Smooth muscle cell (in vitro differentiated cells): Measurements from ENCODE around the gene CD3G. TPM values are rescaled to one million over a fixed set of nuclear protein-coding genes. Genes with fewer than 3 reads are reported as not detected.

Experiments used
- DNase-seq: peaks from one replicate; lab custom pipeline; 2025; ENCODE audit not compliant: unreplicated experiment; lab: John Stamatoyannopoulos, UW
- H2AFZ ChIP-seq: fragments of 200-600 bp; sonication (generic); 2 replicates; pipeline ENCODE4 v1.6.0; 2016; ENCODE audit warnings: antibody characterized with exemption, low read depth, mild to moderate bottlenecking
- H3F3A ChIP-seq: fragments of 200-600 bp; sonication (generic); 2 replicates; pipeline ENCODE4 v1.6.0; 2017; ENCODE audit warnings: antibody characterized with exemption, low read depth
- H3K27ac ChIP-seq: fragments of 200-600 bp; sonication (generic); 2 replicates; pipeline ENCODE4 v1.5.1; 2016; ENCODE audit warnings: low read depth, mild to moderate bottlenecking
- H3K27me3 ChIP-seq: fragments of 200-600 bp; sonication (generic); 2 replicates; pipeline ENCODE4 v1.6.1; 2016; ENCODE audit warnings: low read depth, mild to moderate bottlenecking
- H3K36me3 ChIP-seq: fragments of 200-600 bp; sonication (generic); 2 replicates; pipeline ENCODE4 v1.5.1; 2016; ENCODE audit warnings: low read depth
- H3K4me1 ChIP-seq: fragments of 200-600 bp; sonication (generic); 2 replicates; pipeline ENCODE4 v1.5.1; 2016; ENCODE audit warnings: low read depth
- H3K4me2 ChIP-seq: fragments of 200-600 bp; sonication (generic); 2 replicates; pipeline ENCODE4 v1.6.0; 2016; ENCODE audit warnings: mild to moderate bottlenecking
- H3K4me3 ChIP-seq: fragments of 200-600 bp; sonication (generic); 2 replicates; pipeline ENCODE4 v1.5.1; 2016; ENCODE audit warnings: mild to moderate bottlenecking
- H3K79me2 ChIP-seq: fragments of 200-600 bp; sonication (generic); 2 replicates; pipeline ENCODE4 v1.6.0; 2016; ENCODE audit warnings: low read depth, mild to moderate bottlenecking
- H3K9ac ChIP-seq: fragments of 200-600 bp; sonication (generic); 2 replicates; pipeline ENCODE4 v1.6.0; 2016; ENCODE audit warnings: low read depth
- H3K9me3 ChIP-seq: fragments of 200-600 bp; sonication (generic); replicated peaks from 2 replicates; pipeline ENCODE4 v1.5.1; 2016; ENCODE audit warnings: low read depth
- H4K20me1 ChIP-seq: fragments of 200-600 bp; sonication (generic); 2 replicates; pipeline ENCODE4 v1.6.0; 2016; ENCODE audit warnings: low read depth
- WGBS: methylation state at CpG from one replicate; pipeline ENCODE4 v1.1.7; 2016; ENCODE audit warnings: low lambda C conversion rate; 5-methylcytosine and 5-hydroxymethylcytosine counted together
- polyA plus RNA-seq: library from polyadenylated mRNA; unstranded; fragments of >200 nt; fragmentation: Nextera tagmentation; extraction: Ambion mirVana; gene quantifications from 2 replicates; pipeline ENCODE4 v1.2.1, GENCODE V29; 2016
- total RNA-seq: library from RNA; depleted of rRNA; stranded (reverse); fragments of >200 nt; gene quantifications from 2 replicates; pipeline ENCODE4 v1.2.3, GENCODE V29; 2014
- TF ChIP-seq, protein P1 (sequence below): fragments of 200-600 bp; sonication (generic); IDR thresholded peaks from 2 replicates; pipeline ENCODE4 v1.5.1; 2017; ENCODE audit warnings: borderline replicate concordance, mild to moderate bottlenecking, antibody characterized with exemption; ENCODE audit not compliant: insufficient read depth, poor library complexity, severe bottlenecking

The CD3G gene
- total and polyA plus RNA-seq, 2 experiments from 2014 or later = not detected

DNA sequence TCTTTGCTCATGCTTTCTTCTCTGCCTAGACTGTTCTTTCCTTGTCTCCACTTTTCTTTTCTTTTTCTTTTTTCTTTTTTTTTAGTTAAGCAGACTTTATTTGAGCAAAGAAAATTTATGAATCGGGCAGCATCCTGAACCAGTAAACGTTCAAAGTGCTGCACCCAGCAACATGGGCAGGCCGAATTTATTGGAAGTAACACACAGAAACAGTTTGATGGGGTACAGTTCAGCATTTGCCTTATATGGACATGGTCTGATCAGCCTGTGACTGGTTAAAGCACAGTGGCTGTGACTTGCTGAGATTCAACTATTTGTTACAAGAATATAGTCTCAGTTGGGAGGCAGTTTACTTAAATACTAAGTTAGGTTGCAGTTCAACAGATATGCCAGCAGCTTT lies 23.6 kb upstream of the CD3G start:
- Histone ChIP-seq H3K4me1 (peaks cover 12% of the 10 kb centered on the region), H3K27ac (no peak overlapping the region), H3K9me3 (no peaks in the 10 kb centered on the region), H3K36me3 (no peaks in the 10 kb centered on the region), H2AFZ (no peak overlapping the region), H3F3A (no peaks in the 10 kb centered on the region), H3K27me3 (no peaks in the 10 kb centered on the region), H4K20me1 (no peaks in the 10 kb centered on the region), H3K9ac (no peak overlapping the region), H3K4me2 (no peak overlapping the region), H3K79me2 (no peaks in the 10 kb centered on the region), H3K4me3 (no peak overlapping the region)
- TF ChIP-seq, protein P1, sequence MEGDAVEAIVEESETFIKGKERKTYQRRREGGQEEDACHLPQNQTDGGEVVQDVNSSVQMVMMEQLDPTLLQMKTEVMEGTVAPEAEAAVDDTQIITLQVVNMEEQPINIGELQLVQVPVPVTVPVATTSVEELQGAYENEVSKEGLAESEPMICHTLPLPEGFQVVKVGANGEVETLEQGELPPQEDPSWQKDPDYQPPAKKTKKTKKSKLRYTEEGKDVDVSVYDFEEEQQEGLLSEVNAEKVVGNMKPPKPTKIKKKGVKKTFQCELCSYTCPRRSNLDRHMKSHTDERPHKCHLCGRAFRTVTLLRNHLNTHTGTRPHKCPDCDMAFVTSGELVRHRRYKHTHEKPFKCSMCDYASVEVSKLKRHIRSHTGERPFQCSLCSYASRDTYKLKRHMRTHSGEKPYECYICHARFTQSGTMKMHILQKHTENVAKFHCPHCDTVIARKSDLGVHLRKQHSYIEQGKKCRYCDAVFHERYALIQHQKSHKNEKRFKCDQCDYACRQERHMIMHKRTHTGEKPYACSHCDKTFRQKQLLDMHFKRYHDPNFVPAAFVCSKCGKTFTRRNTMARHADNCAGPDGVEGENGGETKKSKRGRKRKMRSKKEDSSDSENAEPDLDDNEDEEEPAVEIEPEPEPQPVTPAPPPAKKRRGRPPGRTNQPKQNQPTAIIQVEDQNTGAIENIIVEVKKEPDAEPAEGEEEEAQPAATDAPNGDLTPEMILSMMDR = no peak
- 90% methylated on average over 3 of the region's 3 CpGs for WGBS
- DNase-seq = no peak

DNA sequence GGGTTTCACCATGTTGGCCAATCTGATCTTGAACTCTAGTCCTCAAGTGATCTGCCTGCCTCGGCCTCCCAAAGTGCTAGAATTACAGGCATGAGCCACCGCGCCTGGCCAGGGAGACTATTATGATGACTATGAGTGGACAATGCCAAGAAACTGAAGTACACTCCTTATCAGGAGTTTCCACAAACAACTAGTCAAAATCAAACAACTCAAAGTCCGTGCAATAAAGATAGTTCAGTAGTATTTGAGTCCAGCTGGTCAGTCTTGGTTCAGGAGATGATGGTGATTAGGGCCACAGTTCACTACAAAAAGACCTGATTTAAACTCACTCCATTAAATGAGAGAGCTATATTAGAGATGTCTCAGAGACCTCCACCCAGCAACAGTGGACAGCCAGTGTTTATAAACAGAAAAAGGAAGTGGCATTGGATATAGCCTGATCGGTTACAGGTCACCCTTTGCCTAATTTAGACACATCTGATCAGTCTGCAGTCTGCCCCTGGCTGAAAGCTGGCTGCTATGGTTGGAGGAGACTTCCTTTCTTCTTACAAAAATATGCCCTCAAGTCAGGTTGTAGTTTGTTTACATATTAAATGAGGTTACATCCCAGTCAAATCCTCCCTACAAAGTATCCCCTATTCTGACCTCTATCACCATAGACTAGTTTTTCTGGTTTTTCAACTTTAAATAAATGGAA lies 22.6 kb upstream of the CD3G start:
- WGBS = 87% methylated on average over 5 of the region's 5 CpGs
- TF ChIP-seq, protein P1 = no peak
- no peaks in the 10 kb centered on the region for H4K20me1 ChIP-seq
- no peak overlapping the region for H3K9ac ChIP-seq
- peaks cover 3% of the 10 kb centered on the region for H3K4me1 ChIP-seq
- no peak for DNase-seq
- no peak overlapping the region for H2AFZ ChIP-seq
- H3K27ac ChIP-seq = no peak overlapping the region
- no peaks in the 10 kb centered on the region for H3F3A ChIP-seq
- no peaks in the 10 kb centered on the region for H3K9me3 ChIP-seq
- no peaks in the 10 kb centered on the region for H3K36me3 ChIP-seq
- H3K79me2 ChIP-seq = no peaks in the 10 kb centered on the region
- no peaks in the 10 kb centered on the region for H3K27me3 ChIP-seq
- no peak overlapping the region for H3K4me2 ChIP-seq
- H3K4me3 ChIP-seq = no peak overlapping the region

DNA sequence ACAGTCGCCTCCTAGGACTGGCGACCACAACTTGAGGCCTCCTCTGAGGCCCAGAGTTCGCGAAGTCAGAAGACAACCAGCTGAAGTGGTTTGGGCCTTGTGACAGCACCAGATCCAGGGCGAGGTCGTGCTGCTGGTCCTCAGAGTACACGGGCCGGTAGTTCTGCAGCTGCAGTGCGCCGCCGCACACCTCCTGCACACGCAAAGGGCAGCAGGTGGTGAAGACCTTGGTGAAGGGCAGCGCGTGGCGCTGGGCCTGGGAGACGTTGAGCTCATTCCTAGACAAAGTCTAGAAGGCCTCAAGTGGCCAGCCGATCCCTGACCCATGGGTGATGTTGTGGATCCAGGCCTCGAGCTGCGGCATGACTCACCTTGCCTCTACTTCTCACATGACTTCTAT lies 21.4 kb upstream of the CD3G start:
- Histone ChIP-seq H3K36me3 (no peaks in the 10 kb centered on the region), H3K4me3 (no peak overlapping the region), H3F3A (no peaks in the 10 kb centered on the region), H3K27me3 (peaks cover under 1% of the 10 kb centered on the region), H3K4me1 (no peaks in the 10 kb centered on the region), H3K4me2 (no peak overlapping the region), H3K79me2 (no peaks in the 10 kb centered on the region), H2AFZ (no peak overlapping the region), H4K20me1 (no peaks in the 10 kb centered on the region), H3K27ac (no peak overlapping the region), H3K9ac (no peak overlapping the region), H3K9me3 (no peaks in the 10 kb centered on the region)
- DNase-seq = no peak
- TF ChIP-seq, protein P1 = no peak
- 95% methylated on average over 19 of the region's 19 CpGs for WGBS

DNA sequence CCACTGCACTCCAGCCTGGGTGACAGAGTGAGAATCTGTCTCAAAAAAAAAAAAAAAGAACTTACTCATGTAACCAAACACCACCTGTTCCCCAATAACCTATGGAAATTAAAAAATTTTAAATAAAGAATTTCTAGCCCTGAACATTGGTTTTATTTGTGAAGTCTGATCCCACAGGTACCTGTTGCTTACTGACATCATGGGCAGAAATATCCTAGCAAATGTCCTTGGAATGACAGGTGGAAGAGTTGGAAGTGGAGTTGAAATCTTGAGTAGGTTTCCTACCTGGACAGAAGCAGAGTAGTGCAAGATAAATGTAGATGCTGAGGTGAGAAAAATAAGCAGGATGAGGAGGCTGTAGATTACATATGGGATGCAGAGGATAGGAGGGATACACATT lies 18.9 kb upstream of the CD3G start:
- no peaks in the 10 kb centered on the region for H3K9me3 ChIP-seq
- H3F3A ChIP-seq = no peaks in the 10 kb centered on the region
- no peak for DNase-seq
- no peaks in the 10 kb centered on the region for H3K36me3 ChIP-seq
- no peaks in the 10 kb centered on the region for H3K79me2 ChIP-seq
- H3K9ac ChIP-seq = no peak overlapping the region
- TF ChIP-seq, protein P1 = no peak
- H3K4me1 ChIP-seq = no peaks in the 10 kb centered on the region
- no peak overlapping the region for H3K27ac ChIP-seq
- H4K20me1 ChIP-seq = no peaks in the 10 kb centered on the region
- H3K4me2 ChIP-seq = no peak overlapping the region
- H3K4me3 ChIP-seq = no peak overlapping the region
- no peak overlapping the region for H2AFZ ChIP-seq
- H3K27me3 ChIP-seq = peaks cover 10% of the 10 kb centered on the region
